Stimulated activated naive CD8-positive, alpha-beta T cell treated with anti-CD3 and anti-CD28 coated beads, Interleukin-15, Interleukin-2, amounts not matched to agents 100 U/mL and 50 U/mL, for 24 hours (primary cell): ENCODE data around the gene SLN.

Source experiments
- ATAC-seq: fragments of 150-1000 bp; cut with Tn5 transposase; one replicate; pipeline ENCODE4 v1.10.0; 2021
- DNase-seq: peaks from one replicate; pipeline ENCODE4 v3.0.0; 2021

SLN gene

DNA sequence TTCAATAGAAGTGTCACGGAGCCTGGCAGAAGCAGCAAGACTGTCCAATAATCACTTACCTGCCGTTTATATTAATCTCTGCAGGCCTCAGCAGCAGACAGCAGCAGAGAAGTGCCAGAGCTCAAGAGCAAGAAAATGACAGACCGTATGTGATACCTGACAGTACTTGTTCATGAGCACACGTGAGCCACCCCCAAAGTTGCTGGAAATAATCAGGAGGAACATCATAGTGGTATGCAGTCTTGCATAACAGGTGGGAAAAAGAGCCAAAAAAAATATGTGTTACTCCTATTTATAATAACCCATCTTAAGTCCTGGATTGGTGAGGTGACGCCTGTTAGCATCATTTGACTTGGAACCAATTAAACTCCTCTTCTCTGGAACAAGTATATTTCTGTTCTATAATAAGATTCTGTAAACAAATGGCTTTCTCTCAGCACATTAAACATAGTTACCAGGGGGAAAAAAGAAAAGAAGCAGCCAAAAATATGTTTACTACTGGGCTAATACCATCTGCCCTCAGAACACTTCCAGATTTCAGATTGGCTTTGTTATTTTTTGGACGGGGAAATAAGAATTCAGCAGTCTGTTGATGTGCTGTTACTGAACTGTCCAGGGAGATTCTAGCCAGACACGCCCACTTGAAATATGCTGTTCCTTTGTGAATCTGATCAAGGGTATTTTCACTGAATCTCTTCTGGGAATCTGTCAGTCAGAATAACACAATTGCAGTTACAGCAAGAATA, 7.9 kb upstream of the SLN start:
- ATAC-seq (no peak), DNase-seq (no peak)

DNA sequence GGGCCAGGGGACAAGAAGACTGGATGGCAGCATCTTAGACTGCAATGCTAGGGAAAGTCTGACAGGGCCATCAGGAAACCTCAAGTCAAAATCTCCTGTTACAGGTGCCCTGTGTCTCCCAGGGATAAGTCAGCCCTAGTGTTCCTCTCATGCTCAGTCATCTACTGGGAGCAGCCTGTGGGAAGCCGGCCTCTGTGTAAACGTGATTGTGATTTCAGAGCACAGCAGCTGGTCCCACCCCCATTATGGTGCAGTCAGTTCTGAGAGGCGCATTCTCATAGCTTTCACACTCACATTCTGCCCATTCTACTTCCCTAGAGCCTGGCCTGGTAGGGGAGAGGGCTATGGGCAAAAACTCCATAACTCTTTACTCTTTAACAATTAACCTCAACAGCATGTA, 7.2 kb upstream of the SLN start:
- DNase-seq (no peak), ATAC-seq (no peak)

DNA sequence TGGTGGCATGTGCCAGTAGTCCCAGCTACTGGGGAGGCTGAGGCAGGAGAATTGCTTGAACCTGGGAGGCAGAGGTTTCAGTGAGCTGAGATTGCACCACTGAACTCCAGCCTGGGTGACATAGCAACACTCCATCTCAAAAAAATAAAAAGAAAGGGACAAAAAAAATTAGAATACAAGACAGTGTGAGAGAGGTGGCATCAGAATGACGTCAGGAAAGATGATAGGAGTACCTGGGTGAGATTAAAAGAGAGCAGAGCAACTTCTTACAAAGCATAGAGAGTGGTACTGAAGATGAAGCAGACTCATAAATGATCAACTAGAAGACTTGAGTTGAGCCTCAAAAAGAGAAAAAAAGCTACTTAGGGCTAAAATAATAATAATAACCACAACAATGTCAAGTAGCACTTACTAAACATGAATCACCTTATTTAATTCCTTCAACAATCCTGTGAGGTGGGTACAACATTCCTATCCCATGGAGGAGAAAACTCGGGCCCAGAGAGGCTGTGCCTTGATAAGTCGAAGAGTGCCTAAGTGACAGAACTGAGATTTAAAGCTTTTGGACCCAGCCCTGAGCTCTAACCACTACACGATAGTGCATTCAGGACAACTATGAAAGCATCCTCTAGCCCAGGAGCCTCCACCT, 5.2 kb upstream of the SLN start:
- ATAC-seq, result no peak
- DNase-seq, result no peak

DNA sequence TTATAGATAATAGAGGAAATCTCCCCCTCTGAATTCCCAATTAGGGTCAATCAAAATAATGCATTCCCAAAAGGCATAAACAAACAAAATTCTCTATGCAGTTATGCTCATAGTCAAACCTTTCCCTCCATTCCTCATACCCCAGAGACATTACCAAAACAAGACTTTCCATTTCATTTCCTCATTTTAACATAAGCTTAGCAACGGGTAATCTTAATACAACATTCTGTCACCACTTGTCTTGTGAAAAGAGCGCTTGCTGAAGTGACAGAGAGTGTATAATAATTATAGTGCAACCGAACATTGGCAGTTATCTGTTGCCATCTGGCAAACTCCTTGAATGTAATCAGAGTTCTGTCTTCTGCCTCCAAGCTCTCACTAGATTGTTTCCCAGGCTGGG, 1.2 kb upstream of the SLN start:
- no peak for DNase-seq
- no peak for ATAC-seq

DNA sequence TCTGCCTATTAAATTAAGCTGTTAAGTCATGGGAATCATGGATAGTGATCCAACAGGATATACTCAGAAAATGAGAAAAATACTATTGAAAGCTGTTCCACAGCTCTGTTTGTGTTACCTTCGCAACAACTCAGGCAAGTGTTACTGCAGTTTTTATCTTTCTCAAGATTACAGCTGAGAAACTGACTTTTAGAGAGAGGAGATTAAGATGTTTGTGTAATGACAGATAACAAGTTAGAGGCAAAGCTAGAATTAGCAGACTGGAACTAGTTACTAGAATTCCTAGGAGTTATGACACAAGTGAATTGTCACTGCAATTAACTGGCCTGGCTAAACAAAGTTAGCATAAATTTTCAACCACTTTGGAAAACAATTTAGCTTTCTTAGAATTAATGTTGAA, 1.6 kb downstream of the SLN start:
- DNase-seq, result no peak
- no peak for ATAC-seq

DNA sequence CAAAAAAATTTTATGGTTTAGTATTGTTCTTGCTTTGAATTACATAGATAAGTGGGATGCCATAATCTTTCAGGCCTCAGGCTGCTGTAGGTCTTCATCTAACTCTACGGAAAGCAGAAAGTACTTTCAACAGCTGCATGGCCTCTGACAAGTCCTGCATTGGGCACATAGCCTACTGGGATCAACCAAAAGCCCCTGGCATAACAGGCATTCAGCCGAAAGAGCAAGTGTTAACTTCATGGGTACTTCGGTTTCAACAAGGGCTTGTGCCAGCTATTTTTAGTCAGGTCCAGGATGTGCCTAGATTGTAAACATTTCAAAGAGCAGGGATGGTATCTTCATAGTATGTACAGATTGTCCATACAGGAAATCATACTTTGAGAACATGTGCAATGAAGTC, 3.1 kb downstream of the SLN start:
- no peak for ATAC-seq
- no peak for DNase-seq

DNA sequence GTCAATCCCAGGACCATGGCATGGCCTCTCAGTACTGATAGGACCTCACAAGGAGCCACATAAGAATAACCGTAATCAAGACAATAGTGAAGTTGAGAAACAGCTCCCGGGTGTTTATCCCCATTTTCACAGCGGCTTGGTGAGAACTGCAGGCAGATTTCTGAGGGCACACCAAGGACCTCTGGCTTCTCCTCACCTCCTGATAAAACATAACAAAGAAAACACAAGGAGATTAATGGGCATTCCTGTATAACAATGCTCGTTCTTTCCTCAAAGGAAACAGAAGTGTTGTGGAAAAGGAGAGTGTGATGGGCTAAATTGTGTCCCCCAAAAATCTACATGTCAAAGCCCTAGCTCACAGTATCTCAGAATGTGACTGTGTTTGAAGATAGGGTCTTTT, 4.0 kb downstream of the SLN start:
- no peak for ATAC-seq
- no peak for DNase-seq

DNA sequence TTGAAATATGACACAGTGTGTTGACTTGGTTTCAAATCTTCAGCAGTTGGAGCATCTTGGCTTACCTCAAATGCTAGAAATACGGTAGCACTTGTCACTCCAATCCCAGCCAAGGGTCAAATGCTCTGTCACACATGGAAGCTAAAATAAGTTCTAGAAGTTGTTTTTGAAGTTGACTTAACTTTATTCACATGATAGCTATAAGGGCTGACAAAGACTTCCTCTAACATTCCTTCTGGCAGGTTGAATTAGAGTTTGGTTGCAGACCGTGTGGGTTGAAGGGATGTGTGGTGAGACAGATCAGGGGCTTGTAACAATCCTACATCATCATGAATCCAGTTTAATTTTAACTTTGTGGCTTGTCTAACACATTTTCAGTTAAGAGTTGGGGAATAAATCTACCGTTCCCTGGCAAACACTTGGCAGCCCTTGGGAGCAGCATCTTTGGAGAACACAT, 4.6 kb downstream of the SLN start:
- ATAC-seq (no peak), DNase-seq (no peak)

DNA sequence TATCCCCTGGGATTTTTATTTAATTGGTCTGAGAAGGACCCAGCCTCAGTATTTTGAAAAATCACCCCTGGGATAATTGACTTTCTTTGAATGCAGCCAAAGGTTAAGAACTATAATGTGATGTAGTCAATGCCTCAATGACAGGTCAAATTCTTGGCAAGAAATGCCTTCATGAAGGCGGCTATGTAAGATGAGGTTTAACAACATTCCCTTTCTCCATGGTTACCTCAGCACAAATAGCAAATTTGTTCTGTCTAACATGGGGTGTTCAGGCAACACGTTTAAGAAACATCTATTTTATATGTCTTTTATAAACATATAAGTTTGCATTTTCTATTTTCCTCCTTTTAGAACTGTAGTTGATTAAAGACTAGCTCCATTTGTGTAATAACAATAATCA, 5.3 kb downstream of the SLN start:
- ATAC-seq (no peak), DNase-seq (no peak)

DNA sequence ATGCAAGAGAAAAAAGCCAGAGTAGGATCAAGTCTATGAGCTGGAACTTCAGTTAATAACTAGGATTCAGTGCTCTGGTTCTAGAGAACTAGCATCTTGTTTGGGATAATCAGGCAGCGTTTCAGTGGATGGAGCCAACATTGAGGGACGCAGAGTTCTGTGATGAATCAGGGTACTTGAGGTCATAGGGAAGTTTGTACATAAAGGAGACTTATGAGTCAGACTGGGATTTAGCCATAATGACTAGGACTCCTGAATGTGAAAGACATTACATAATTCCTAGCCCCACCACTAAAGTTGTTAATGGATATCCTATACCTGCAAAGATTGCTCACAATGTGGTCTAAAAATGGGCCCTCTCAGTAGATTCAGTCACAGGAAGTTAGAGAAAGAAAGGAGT, 6.8 kb downstream of the SLN start:
- DNase-seq (no peak), ATAC-seq (no peak)

DNA sequence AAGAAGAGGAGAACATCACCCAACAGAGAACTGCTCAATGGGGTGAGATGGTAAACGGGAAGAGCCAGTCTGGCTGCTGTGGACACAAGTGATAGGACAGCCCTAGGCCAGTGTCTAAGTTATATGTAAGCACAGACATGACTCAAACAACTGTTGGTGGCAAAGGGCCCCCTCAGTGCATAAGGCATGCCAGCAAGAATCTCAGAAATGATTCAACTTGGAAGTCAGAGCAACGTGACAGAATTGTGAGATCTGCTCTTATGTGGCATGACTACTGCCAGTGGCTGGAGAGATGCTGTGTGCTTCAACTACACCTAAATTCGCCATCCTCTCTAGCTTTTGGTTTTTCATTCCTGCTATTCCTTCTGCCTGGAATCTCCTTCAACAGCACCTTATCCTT, 7.4 kb downstream of the SLN start:
- DNase-seq, result no peak
- no peak for ATAC-seq

DNA sequence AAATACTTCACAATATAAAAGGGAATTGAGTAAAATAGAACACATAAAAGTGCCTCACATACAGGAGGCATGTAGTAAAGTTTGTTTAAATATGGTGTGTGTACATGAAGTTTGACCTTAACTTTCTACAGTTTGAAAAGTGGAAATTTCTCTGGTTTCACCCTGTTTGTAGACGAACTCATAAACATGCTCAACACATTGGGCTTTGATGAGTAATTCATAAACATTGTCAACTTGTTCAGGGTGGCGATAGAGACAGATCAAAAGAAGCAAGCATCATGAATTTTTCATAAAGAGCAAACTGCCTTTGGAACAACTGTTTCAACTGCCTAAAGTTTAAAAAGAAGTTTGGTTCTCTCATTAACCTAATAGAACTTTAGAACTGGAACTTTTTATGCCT, 9.1 kb downstream of the SLN start:
- ATAC-seq (no peak), DNase-seq (no peak)

DNA sequence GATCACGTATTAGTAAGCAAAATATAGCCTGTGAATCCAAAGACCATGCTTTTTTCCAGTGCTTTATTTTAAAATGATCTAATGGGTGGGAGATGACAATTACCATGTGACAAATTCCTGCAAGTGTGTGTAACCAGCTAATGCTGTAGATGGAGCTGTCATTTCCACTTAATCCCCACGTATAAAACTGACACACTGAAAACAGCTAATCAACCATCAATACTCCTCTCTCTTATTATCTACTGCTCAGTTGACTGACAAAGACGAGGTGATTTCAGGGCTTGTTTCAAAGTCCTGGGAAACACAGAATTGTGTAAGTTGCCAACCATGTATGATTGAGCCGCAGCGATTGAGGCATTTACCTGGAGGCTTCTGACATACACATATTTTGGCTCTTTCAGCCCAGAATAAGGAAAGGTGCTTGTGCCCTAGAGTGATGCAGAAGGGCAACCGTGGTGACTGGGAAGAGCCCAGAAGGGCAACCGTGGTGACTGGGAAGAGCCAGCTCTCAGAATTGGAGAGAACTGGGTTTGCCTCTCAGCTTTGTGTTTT, 9.7 kb downstream of the SLN start:
- ATAC-seq (no peak), DNase-seq (no peak)

DNA sequence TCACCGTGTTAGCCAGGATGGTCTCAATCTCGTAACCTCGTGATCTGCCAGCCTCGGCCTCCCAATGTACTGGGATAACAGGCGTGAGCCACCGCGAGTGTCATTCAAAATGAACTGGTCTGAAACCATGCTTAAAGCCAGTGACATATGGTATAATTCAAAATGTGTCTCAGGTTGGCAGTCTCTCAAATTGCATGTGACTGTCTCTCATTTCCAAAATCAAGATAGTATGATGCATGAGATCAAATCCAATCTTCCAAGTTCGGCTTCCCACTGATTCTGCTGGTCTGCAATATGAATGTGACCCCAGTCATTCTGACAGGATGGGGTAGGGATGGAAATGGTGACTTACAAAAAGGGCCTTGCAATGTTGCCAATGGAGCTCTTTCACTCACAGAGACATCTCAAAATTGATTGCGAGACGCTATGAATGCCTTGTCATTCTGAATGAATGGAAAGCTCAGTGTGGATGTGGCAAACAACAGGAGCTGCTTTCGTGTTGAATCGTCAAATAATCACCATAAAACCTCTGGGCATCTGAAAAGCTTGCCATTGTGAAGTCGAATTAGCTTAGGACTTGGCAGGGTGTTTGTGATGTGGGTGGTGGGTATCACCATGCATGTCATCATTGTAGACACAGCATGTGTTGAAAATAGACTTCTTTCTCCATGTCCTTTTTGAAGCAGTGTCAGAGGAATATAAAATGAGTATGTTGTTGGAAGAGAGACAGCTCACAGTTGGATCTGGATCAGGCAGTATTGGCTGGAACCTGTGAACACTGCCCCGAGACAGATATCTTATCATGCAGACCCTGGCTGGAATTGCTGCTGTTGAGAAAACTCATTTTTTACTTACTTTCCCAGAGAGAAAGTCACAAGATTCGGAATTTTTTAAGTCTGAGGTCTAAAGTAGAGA, 12.2 kb downstream of the SLN start:
- ATAC-seq (no peak), DNase-seq (no peak)

DNA sequence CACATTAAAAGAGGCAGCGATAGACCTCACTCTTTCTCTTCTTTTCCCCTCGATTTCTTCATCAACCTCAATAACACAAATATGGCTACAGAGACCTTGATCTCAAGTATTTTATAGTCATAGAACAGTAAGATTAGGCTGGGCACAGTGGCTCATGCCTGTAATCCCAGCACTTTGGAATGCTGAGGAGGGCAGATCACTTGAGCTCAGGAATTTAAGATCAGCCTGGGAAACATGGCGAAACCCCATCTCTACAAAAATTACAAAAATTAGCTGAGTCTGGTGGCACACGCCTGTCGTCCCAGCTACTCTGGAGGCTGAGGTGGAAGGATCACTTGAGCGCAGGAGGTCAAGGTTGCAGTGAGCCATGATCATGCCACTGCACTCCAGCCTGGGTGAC, 14.6 kb downstream of the SLN start:
- ATAC-seq (no peak), DNase-seq (no peak)

DNA sequence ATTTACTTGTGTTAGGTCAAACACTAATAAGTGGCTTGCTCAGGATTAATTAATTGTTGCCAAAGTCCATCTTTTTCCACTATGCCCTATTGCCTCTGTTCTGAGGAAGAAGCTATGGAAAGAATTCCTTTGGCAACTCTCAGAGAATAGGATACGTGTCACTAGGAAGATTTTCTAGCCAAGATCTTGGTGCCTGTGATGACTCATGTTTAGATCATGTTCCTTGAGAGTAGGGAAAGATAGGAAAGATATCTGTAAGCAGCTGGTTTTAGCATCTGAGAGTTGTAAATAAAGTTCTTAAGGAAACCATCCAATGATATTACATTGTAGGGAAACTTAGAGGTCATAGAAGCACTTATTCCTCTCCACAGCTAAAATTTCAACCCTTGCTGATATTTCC, 15.7 kb downstream of the SLN start:
- ATAC-seq (no peak), DNase-seq (no peak)

DNA sequence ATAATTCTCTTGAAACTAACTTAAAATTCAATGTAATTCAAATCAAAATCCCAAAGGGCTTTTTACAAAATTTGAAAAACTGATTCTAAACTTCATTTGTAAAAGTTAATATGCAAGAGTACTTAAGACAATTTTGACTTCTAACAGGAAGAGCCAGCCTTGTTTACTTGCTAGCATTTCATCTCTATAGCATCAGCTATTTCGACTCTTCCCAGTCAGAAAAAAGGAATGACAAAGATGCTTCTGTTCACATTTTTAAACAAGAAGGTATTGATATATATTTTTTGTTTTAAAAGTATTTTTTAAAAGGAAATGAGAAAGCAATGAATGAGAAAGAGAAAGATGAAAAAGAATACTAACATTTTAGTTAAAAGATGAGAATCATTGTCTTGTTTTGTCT, 16.4 kb downstream of the SLN start:
- no peak for ATAC-seq
- no peak for DNase-seq

DNA sequence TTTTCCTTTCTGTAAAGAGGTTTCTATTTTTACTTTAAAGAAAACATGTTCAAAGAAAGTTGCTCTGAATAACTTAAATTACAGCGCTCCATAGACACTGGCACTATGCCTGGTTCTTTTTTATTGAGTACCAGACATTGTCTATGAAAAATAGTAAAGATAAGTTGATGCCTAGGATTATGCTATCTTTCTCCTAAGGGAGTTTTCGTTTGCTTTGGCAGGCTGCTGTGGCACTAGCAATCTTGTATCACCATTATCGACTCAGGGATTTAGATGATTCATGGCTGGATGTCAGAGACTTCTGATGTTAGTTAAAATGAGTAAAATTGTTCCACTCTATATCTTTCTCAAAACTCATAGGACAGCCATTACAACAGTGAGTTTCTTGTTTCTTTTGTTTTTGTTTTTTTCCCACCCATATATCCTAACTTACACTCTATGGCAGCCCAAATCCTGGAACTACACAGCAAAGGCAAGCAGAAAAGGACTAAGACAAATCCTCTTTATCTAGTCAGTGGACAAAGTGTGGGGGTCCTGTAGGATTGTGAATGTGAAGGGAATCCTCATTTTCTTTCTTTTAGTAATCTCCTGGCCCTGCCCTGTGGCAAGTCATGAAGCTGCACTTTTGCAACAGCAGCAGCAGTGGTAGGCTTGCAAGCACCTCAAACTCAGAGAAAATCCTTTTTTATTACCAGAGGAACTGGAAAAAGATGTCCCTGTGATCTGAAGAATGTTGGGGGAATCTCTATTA, 20.7 kb downstream of the SLN start:
- DNase-seq, result no peak
- no peak for ATAC-seq

DNA sequence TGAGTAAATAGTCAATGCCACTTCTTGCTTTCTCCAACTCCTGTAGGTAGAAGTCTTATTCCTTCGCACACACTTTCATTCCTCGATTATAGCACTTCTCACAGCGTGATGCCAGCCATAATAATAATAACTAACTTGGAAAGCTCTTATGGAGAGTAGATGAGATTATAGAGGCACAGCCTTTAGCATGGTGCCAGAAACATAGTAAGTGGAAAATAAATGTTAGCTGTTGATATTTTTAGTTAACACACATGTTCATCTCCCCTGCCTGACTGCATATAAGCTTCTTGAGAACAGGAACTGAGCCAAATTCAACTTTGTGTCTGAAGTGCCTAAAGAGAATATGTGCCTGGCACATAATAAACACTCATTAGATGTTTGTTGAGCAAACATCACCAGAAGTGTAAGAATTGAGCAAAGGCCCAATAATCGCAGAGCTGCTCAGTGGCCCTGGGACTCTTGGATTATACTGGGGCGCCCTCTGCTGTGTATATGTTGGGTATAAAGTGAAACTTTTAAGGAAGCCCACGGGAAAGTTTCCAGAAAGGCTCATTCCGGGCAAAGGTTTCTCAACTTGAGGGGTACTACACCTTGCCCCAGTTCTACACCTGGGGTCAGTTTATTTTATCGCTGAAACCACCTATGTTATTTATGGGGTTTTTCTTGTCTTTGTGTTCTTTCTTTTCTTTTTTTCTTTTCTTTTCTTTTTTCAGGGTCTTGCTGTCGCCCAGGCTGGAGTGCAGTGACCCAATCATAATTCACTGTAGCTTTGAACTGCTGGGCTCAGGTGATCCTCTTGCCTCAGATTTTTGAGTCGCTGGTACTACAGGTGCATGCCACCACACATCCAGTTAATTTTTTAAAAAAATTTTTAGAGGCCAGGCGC, 22.3 kb downstream of the SLN start:
- ATAC-seq (peak; percentile 73), DNase-seq (peak; percentile 67)

DNA sequence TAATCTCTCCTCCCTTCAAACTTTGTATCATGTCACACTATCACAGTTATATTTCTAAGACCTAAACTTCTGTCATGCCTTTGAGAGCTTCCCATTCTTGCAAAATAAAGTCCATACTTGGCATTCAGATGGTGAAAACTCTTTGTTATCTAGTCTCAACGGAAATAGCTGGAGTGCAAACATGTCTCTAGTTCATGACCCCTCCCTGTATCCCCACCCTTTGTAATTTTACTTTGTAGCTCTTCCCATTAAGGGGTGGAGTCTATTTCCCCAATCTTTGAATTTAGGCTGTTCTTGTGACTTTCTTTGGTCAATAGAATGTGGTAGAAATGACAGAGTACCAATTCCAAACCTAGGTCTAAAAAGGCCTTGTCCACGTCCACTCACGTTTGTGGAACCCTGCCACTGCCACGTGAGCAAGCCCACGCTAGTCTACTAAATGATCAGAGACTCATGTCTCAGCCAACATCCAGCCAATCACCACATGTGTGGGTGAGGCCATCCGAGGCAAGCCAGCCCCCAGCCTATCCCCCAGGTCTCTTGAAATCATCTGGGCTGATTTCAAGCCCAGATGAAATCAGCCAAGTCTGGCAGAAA, 23.4 kb downstream of the SLN start:
- DNase-seq (no peak), ATAC-seq (no peak)

DNA sequence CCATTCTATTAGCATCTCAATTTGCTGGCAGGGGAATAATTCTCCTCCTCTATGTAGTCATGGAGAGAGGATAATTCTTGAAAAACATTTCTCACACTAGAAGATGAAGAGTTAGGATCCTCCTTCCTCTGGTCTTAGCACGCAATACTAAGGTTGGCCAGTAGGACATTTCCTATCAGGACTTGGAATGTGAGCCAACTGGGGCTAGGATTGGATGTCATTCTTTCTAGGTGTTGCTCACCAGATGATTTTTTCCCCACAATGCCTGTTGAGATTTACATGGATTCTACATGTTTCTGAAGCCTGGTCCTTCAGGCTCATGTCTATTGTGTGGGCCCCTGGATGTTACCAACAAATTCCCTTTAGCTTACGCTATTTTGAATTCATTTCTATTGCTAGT, 28.0 kb downstream of the SLN start:
- DNase-seq (no peak), ATAC-seq (no peak)
